Gastroesophageal sphincter (tissue), 4 donors: ENCODE data around the gene PKHD1. TPM values are rescaled to one million over a fixed set of nuclear protein-coding genes. Genes with fewer than 3 reads are reported as not detected.

Experiments
- ATAC-seq: fragments of 150-250 bp; one replicate; pipeline ENCODE4 v1.9.1; 2016; ENCODE audit warnings: mild to moderate bottlenecking, moderate library complexity
- H3K27ac ChIP-seq, 4 donors: fragments of 200-600 bp; sonication (generic) in 3 of 4; 1 replicate in 3 of 4; 2 replicates in 1 of 4; pipeline ENCODE4 v1.5.1; 2016 to 2019
- H3K27me3 ChIP-seq: fragments of 200-600 bp; sonication (generic); one replicate; pipeline ENCODE4 v1.5.1; 2019
- H3K36me3 ChIP-seq, 2 donors: fragments of 200-600 bp; sonication (generic); one replicate each; pipeline ENCODE4 v1.5.1; 2019; ENCODE audit warnings: control low read depth in 1 of 2
- H3K4me1 ChIP-seq, 3 donors: fragments of 200-600 bp; sonication (generic); 1 replicate in 2 of 3; 2 replicates in 1 of 3; pipeline ENCODE4 v1.5.1; 2016 to 2019; ENCODE audit warnings: control low read depth in 2 of 3
- H3K4me3 ChIP-seq, 2 donors: fragments of 200-600 bp; sonication (generic); one replicate each; pipeline ENCODE4 v1.5.1; 2019; ENCODE audit warnings: mild to moderate bottlenecking in 1 of 2, moderate library complexity in 1 of 2
- H3K9me3 ChIP-seq, 3 donors: fragments of 200-600 bp; sonication (generic); one replicate each; pipeline ENCODE4 v1.5.1; 2017 to 2019; ENCODE audit warnings: control low read depth in 2 of 3
- CTCF ChIP-seq, 4 experiments: fragments of 200-600 bp in 2 of 4; fragments of 450-650 bp in 2 of 4; sonication (generic) in 1 of 4; IDR thresholded peaks; one replicate each; pipeline ENCODE4 v1.5.1; 2017 to 2019; ENCODE audit warnings: antibody characterized with exemption in 4 of 4, mild to moderate bottlenecking in 2 of 4, moderate library complexity in 2 of 4
- EP300 ChIP-seq: sonication (generic); formaldehyde crosslinking; IDR thresholded peaks from one replicate; pipeline ENCODE4 v1.6.1; 2017; ENCODE audit warnings: antibody characterized with exemption, mild to moderate bottlenecking
- POLR2A ChIP-seq, 2 donors: fragments of 450-650 bp; IDR thresholded peaks; one replicate each; pipeline ENCODE4 v1.6.1; 2017; ENCODE audit warnings: antibody characterized with exemption in 2 of 2, mild to moderate bottlenecking in 2 of 2, moderate library complexity in 1 of 2
- POLR2AphosphoS5 ChIP-seq: sonication (generic); formaldehyde crosslinking; IDR thresholded peaks from one replicate; pipeline ENCODE4 v1.6.1; 2017; ENCODE audit warnings: antibody characterized with exemption
- WGBS, 2 donors: methylation state at CpG; one replicate each; pipeline ENCODE4 v1.1.5; 2018; ENCODE audit warnings: low coverage in 1 of 2; 5-methylcytosine and 5-hydroxymethylcytosine counted together
- total RNA-seq, 4 donors: library from RNA; depleted of rRNA; stranded (reverse); fragments of >200 nt; gene quantifications; one replicate each; pipeline ENCODE4 v1.1.0, GENCODE V29; 2016

PKHD1 gene
- total RNA-seq, 4 donors from 2014 or later, result under 0.01 TPM; not detected in 3

- 53 to 95% methylated on average over 2 to 3 of the region's 3 CpGs for WGBS, 2 donors
- no peaks in the 10 kb centered on the region for H3K4me1 ChIP-seq
- H3K4me3 ChIP-seq, result no peak overlapping the region
- ATAC-seq, result no peak
- TF ChIP-seq CTCF (IDR thresholded peaks at IDR 0.05) (no peak), POLR2AphosphoS5 (no peak), EP300 (no peak), POLR2A (IDR thresholded peaks at IDR 0.05) (no peak)
- no peak overlapping the region for H3K27ac ChIP-seq
- no peaks in the 10 kb centered on the region for H3K27me3 ChIP-seq
- H3K36me3 ChIP-seq, result no peaks in the 10 kb centered on the region
- peaks cover 0 to 10% (median 0%) of the 10 kb centered on the region in 3 donors for H3K9me3 ChIP-seq
These were observed 28.6 kb upstream of the PKHD1 start for GRCh38 chr6:52115891-52116604.

GRCh38 chr6:52115145-52115741 lies 27.8 kb upstream of the PKHD1 start:
- Histone ChIP-seq H3K27ac (no peak overlapping the region), H3K4me1 (no peaks in the 10 kb centered on the region), H3K27me3 (no peaks in the 10 kb centered on the region), H3K4me3 (no peak overlapping the region), H3K9me3 (peaks cover 0 to 10% (median 0%) of the 10 kb centered on the region in 3 donors), H3K36me3 (no peaks in the 10 kb centered on the region)
- no peak for ATAC-seq
- 84 to 87% methylated on average over 3 of the region's 3 CpGs for WGBS, 2 donors
- TF ChIP-seq POLR2A (IDR thresholded peaks at IDR 0.05) (no peak), EP300 (no peak), CTCF (IDR thresholded peaks at IDR 0.05) (no peak), POLR2AphosphoS5 (no peak)

- Histone ChIP-seq H3K36me3 (no peaks in the 10 kb centered on the region), H3K4me1 (no peaks in the 10 kb centered on the region), H3K4me3 (no peak overlapping the region), H3K27ac (no peak overlapping the region), H3K27me3 (no peaks in the 10 kb centered on the region), H3K9me3 (no peaks in the 10 kb centered on the region)
- no peak for ATAC-seq
- WGBS, 2 donors, result 39 to 53% methylated on average over 2 of the region's 2 CpGs
- TF ChIP-seq POLR2AphosphoS5, result no peak
- TF ChIP-seq POLR2A (IDR thresholded peaks at IDR 0.05), result no peak
These were observed 21.8 kb upstream of the PKHD1 start for GRCh38 chr6:52109171-52109571.

GRCh38 chr6:52108128-52108527 lies 20.7 kb upstream of the PKHD1 start:
- H3K27me3 ChIP-seq, result no peaks in the 10 kb centered on the region
- no peaks in the 10 kb centered on the region for H3K9me3 ChIP-seq
- WGBS, 2 donors, result 20 to 50% methylated on average over 1 to 3 of the region's 4 CpGs

GRCh38 chr6:52106994-52107393 lies 19.6 kb upstream of the PKHD1 start:
- no peaks in the 10 kb centered on the region for H3K27me3 ChIP-seq
- no peak overlapping the region for H3K27ac ChIP-seq
- ATAC-seq, result no peak
- no peaks in the 10 kb centered on the region for H3K4me1 ChIP-seq
- TF ChIP-seq POLR2AphosphoS5 (no peak), EP300 (no peak), CTCF (IDR thresholded peaks at IDR 0.05) (no peak), POLR2A (IDR thresholded peaks at IDR 0.05) (no peak)
- no peaks in the 10 kb centered on the region for H3K9me3 ChIP-seq
- H3K4me3 ChIP-seq, result no peak overlapping the region
- H3K36me3 ChIP-seq, result no peaks in the 10 kb centered on the region

More at GRCh38 chr6:52108128-52108527, 20.7 kb upstream of the PKHD1 start:
- TF ChIP-seq EP300 (no peak), POLR2AphosphoS5 (no peak), CTCF (IDR thresholded peaks at IDR 0.05) (no peak), POLR2A (IDR thresholded peaks at IDR 0.05) (no peak)
- ATAC-seq, result no peak
- H3K4me3 ChIP-seq, result no peak overlapping the region
- no peak overlapping the region for H3K27ac ChIP-seq
- no peaks in the 10 kb centered on the region for H3K4me1 ChIP-seq
- no peaks in the 10 kb centered on the region for H3K36me3 ChIP-seq
